Activated CD4-positive, alpha-beta T cell treated with anti-CD3 and anti-CD28 coated beads, Interleukin-2, amount 10 ng/mL, durations not matched to agents 7 days and 5 days (primary cell): ENCODE results near the gene EIF4A3. TPM values are rescaled to one million over a fixed set of nuclear protein-coding genes. Genes with fewer than 3 reads are reported as not detected.

ENCODE experiments used
- CTCF ChIA-PET: fragments of 350-600 bp; sonication (Branson Sonifier 250); formaldehyde crosslinking; loops from one replicate; lab custom pipeline; 2021; ENCODE audit warnings: antibody characterized with exemption; lab: Charles Lee
- POLR2A ChIA-PET: fragments of 350-600 bp; sonication (Branson Sonifier 250); formaldehyde crosslinking; loops from one replicate; lab custom pipeline; 2021; ENCODE audit warnings: antibody characterized with exemption; lab: Charles Lee
- DNase-seq: peaks from one replicate; pipeline ENCODE4 v3.0.0-alpha.2; 2020
- H3K27ac Mint-ChIP-seq: one replicate; pipeline ENCODE4 v1.8.0; 2021; ENCODE audit warnings: mild to moderate bottlenecking, moderate library complexity, mixed read lengths
- H3K27me3 Mint-ChIP-seq: one replicate; pipeline ENCODE4 v1.8.0; 2021; ENCODE audit warnings: mixed read lengths
- H3K36me3 Mint-ChIP-seq: one replicate; pipeline ENCODE4 v1.8.0; 2021; ENCODE audit warnings: low read depth, mixed read lengths
- H3K4me1 Mint-ChIP-seq: one replicate; pipeline ENCODE4 v1.8.0; 2021; ENCODE audit warnings: mixed read lengths
- H3K4me3 Mint-ChIP-seq: one replicate; pipeline ENCODE4 v1.8.0; 2021; ENCODE audit warnings: mild to moderate bottlenecking, moderate library complexity, mixed read lengths
- H3K9me3 Mint-ChIP-seq: one replicate; pipeline ENCODE4 v1.8.0; 2021; ENCODE audit warnings: mixed read lengths
- total RNA-seq, 2 experiments: library from RNA; stranded (reverse); gene quantifications; one replicate each; pipeline ENCODE4 v1.2.3, GENCODE V29; 2021

EIF4A3 gene
- total RNA-seq, 2 experiments from 2014 or later, result 148 to 157 TPM

- H3K36me3 Mint-ChIP-seq, result no peaks in the 10 kb centered on the region
- H3K4me3 Mint-ChIP-seq, result no peak overlapping the region
- H3K4me1 Mint-ChIP-seq, result no peaks in the 10 kb centered on the region
- no peak for DNase-seq
- no peaks in the 10 kb centered on the region for H3K27me3 Mint-ChIP-seq
- H3K27ac Mint-ChIP-seq, result no peak overlapping the region
- H3K9me3 Mint-ChIP-seq, result no peaks in the 10 kb centered on the region
- CTCF ChIA-PET, result interaction anchor here (1.3 to 2.3 kb wide), 2 partner anchors 13 kb away, joined by 4 to 8 read pairs; partner anchors contain the start of gene GAA
- POLR2A ChIA-PET, result no interaction called here
These were observed 32.2 kb downstream of the EIF4A3 start for GRCh38 chr17:80114758-80115157.

- Mint-ChIP-seq H3K9me3 (no peaks in the 10 kb centered on the region), H3K4me3 (no peak overlapping the region), H3K36me3 (no peaks in the 10 kb centered on the region), H3K27me3 (no peaks in the 10 kb centered on the region), H3K4me1 (no peaks in the 10 kb centered on the region), H3K27ac (no peak overlapping the region)
- POLR2A ChIA-PET, result no interaction called here
- CTCF ChIA-PET, result interaction anchor here (1.7 kb wide), 1 partner anchor 12 kb away, joined by 11 read pairs; the partner anchor contains the start of gene GAA
- no peak for DNase-seq
These were observed 33.9 kb downstream of the EIF4A3 start for GRCh38 chr17:80113033-80113484.

GRCh38 chr17:80112471-80113032 lies 34.4 kb downstream of the EIF4A3 start:
- Mint-ChIP-seq H3K4me3 (no peak overlapping the region), H3K9me3 (no peaks in the 10 kb centered on the region), H3K27ac (no peak overlapping the region), H3K36me3 (no peaks in the 10 kb centered on the region), H3K27me3 (no peaks in the 10 kb centered on the region), H3K4me1 (no peaks in the 10 kb centered on the region)
- ChIA-PET CTCF (interaction anchor here (1.7 kb wide), 1 partner anchor 11 kb away, joined by 11 read pairs; the partner anchor contains the start of gene GAA), POLR2A (no interaction called here)
- DNase-seq, result no peak

- Mint-ChIP-seq H3K9me3 (no peaks in the 10 kb centered on the region), H3K27ac (no peak overlapping the region), H3K27me3 (no peaks in the 10 kb centered on the region), H3K4me3 (no peak overlapping the region), H3K36me3 (no peaks in the 10 kb centered on the region), H3K4me1 (no peaks in the 10 kb centered on the region)
- no peak for DNase-seq
- ChIA-PET CTCF (interaction anchor here (1.7 kb wide), 1 partner anchor 11 kb away, joined by 11 read pairs; the partner anchor contains the start of gene GAA), POLR2A (no interaction called here)
These were observed 35.0 kb downstream of the EIF4A3 start for GRCh38 chr17:80111702-80112470.

GRCh38 chr17:80110927-80111701 lies 35.8 kb downstream of the EIF4A3 start:
- H3K4me3 Mint-ChIP-seq, result no peak overlapping the region
- no peak for DNase-seq
- no peaks in the 10 kb centered on the region for H3K4me1 Mint-ChIP-seq
- no peaks in the 10 kb centered on the region for H3K27me3 Mint-ChIP-seq
- ChIA-PET POLR2A (no interaction called here), CTCF (no interaction called here)
- H3K27ac Mint-ChIP-seq, result no peak overlapping the region
- no peaks in the 10 kb centered on the region for H3K9me3 Mint-ChIP-seq
- H3K36me3 Mint-ChIP-seq, result no peaks in the 10 kb centered on the region

- no peak overlapping the region for H3K27ac Mint-ChIP-seq
- no peaks in the 10 kb centered on the region for H3K4me1 Mint-ChIP-seq
- H3K4me3 Mint-ChIP-seq, result no peak overlapping the region
- H3K27me3 Mint-ChIP-seq, result no peaks in the 10 kb centered on the region
- CTCF ChIA-PET, result interaction anchor here (1.5 kb wide), 1 partner anchor 9 kb away, joined by 8 read pairs; the partner anchor contains the start of gene GAA
- no peaks in the 10 kb centered on the region for H3K36me3 Mint-ChIP-seq
- no peak for DNase-seq
- POLR2A ChIA-PET, result no interaction called here
- H3K9me3 Mint-ChIP-seq, result no peaks in the 10 kb centered on the region
These were observed 36.5 kb downstream of the EIF4A3 start for GRCh38 chr17:80110447-80110812.

- no peak for DNase-seq
- POLR2A ChIA-PET, result no interaction called here
- no peaks in the 10 kb centered on the region for H3K4me1 Mint-ChIP-seq
- no peaks in the 10 kb centered on the region for H3K27me3 Mint-ChIP-seq
- no peaks in the 10 kb centered on the region for H3K9me3 Mint-ChIP-seq
- H3K36me3 Mint-ChIP-seq, result no peaks in the 10 kb centered on the region
- CTCF ChIA-PET, result interaction anchor here (1.5 kb wide), 1 partner anchor 8 kb away, joined by 8 read pairs; the partner anchor contains the start of gene GAA
- H3K27ac Mint-ChIP-seq, result no peak overlapping the region
- H3K4me3 Mint-ChIP-seq, result no peak overlapping the region
These were observed 37.0 kb downstream of the EIF4A3 start for GRCh38 chr17:80109713-80110446.

GRCh38 chr17:80109066-80109660 lies 37.8 kb downstream of the EIF4A3 start:
- ChIA-PET POLR2A (no interaction called here), CTCF (interaction anchor here (1.5 kb wide), 1 partner anchor 8 kb away, joined by 8 read pairs; the partner anchor contains the start of gene GAA)
- Mint-ChIP-seq H3K27me3 (no peaks in the 10 kb centered on the region), H3K36me3 (no peaks in the 10 kb centered on the region), H3K27ac (no peak overlapping the region), H3K9me3 (no peaks in the 10 kb centered on the region), H3K4me1 (no peaks in the 10 kb centered on the region), H3K4me3 (no peak overlapping the region)
- no peak for DNase-seq

- CTCF ChIA-PET, result no interaction called here
- H3K9me3 Mint-ChIP-seq, result no peaks in the 10 kb centered on the region
- no peak overlapping the region for H3K27ac Mint-ChIP-seq
- H3K4me1 Mint-ChIP-seq, result peaks cover 2% of the 10 kb centered on the region
- no peaks in the 10 kb centered on the region for H3K36me3 Mint-ChIP-seq
- POLR2A ChIA-PET, result no interaction called here
- DNase-seq, result no peak
- H3K27me3 Mint-ChIP-seq, result no peaks in the 10 kb centered on the region
- no peak overlapping the region for H3K4me3 Mint-ChIP-seq
These were observed 38.6 kb downstream of the EIF4A3 start for GRCh38 chr17:80108036-80108971.

GRCh38 chr17:80107231-80108021 lies 39.5 kb downstream of the EIF4A3 start:
- ChIA-PET POLR2A (no interaction called here), CTCF (no interaction called here)
- H3K4me1 Mint-ChIP-seq, result peaks cover 7% of the 10 kb centered on the region
- DNase-seq, result no peak
- H3K9me3 Mint-ChIP-seq, result no peaks in the 10 kb centered on the region
- no peaks in the 10 kb centered on the region for H3K36me3 Mint-ChIP-seq
- H3K27me3 Mint-ChIP-seq, result no peaks in the 10 kb centered on the region
- no peak overlapping the region for H3K27ac Mint-ChIP-seq
- no peak overlapping the region for H3K4me3 Mint-ChIP-seq

GRCh38 chr17:80106751-80107150 lies 40.2 kb downstream of the EIF4A3 start:
- Mint-ChIP-seq H3K27me3 (no peaks in the 10 kb centered on the region), H3K9me3 (no peaks in the 10 kb centered on the region), H3K36me3 (no peaks in the 10 kb centered on the region), H3K27ac (no peak overlapping the region), H3K4me1 (peaks cover 14% of the 10 kb centered on the region), H3K4me3 (no peak overlapping the region)
- no peak for DNase-seq
- ChIA-PET POLR2A (no interaction called here), CTCF (interaction anchor here (0.7 kb wide), 1 partner anchor 320 kb away, joined by 4 read pairs; no protein-coding TSS in a partner anchor)
